MM.1S (cell line): ENCODE measurements around the gene TXLNG.

Experiments
- DNase-seq: peaks from one replicate; pipeline ENCODE4 v3.0.0-alpha.2; 2015
- H2AFZ ChIP-seq: fragments of 300-600 bp; sonication (generic); 2 replicates; pipeline ENCODE4 v1.6.0; 2016; ENCODE audit warnings: antibody characterized with exemption, low read length
- H3F3A ChIP-seq: fragments of 300-600 bp; sonication (generic); 2 replicates; pipeline ENCODE4 v1.6.1; 2016; ENCODE audit warnings: mild to moderate bottlenecking, antibody characterized with exemption, low read length, moderate library complexity, mixed read lengths; ENCODE audit not compliant: insufficient read depth
- H3K27ac ChIP-seq: fragments of 300-600 bp; sonication (generic); 2 replicates; pipeline ENCODE4 v1.5.1; 2016; ENCODE audit warnings: mild to moderate bottlenecking, low read length
- H3K27me3 ChIP-seq: fragments of 300-600 bp; sonication (generic); replicated peaks from 2 replicates; pipeline ENCODE4 v1.6.0; 2016; ENCODE audit warnings: low read length; ENCODE audit not compliant: insufficient read depth
- H3K36me3 ChIP-seq: fragments of 300-600 bp; sonication (generic); replicated peaks from 2 replicates; pipeline ENCODE4 v1.6.1; 2016; ENCODE audit warnings: mild to moderate bottlenecking, low read length, mixed read lengths; ENCODE audit not compliant: insufficient read depth
- H3K4me1 ChIP-seq: fragments of 300-600 bp; sonication (generic); 2 replicates; pipeline ENCODE4 v1.6.1; 2016; ENCODE audit warnings: low read length, mixed read lengths
- H3K4me2 ChIP-seq: fragments of 300-600 bp; sonication (generic); 2 replicates; pipeline ENCODE4 v1.6.0; 2016; ENCODE audit warnings: low read depth, low read length
- H3K4me3 ChIP-seq: fragments of 300-600 bp; sonication (generic); 2 replicates; pipeline ENCODE4 v1.5.1; 2016; ENCODE audit warnings: low read length, mixed read lengths
- H3K79me2 ChIP-seq: fragments of 300-600 bp; sonication (generic); 2 replicates; pipeline ENCODE4 v1.6.1; 2016; ENCODE audit warnings: mixed run types, low read length, mixed read lengths
- H3K9ac ChIP-seq: fragments of 300-600 bp; sonication (generic); 2 replicates; pipeline ENCODE4 v1.6.1; 2016; ENCODE audit warnings: low read length, mixed read lengths
- H3K9me2 ChIP-seq: fragments of 300-600 bp; sonication (generic); replicated peaks from 2 replicates; pipeline ENCODE4 v1.6.1; 2016; ENCODE audit warnings: mild to moderate bottlenecking, low read length, mixed read lengths; ENCODE audit not compliant: insufficient read depth
- H3K9me3 ChIP-seq: fragments of 300-600 bp; sonication (generic); replicated peaks from 2 replicates; pipeline ENCODE4 v1.6.1; 2016; ENCODE audit warnings: mild to moderate bottlenecking, low read length, mixed read lengths; ENCODE audit not compliant: insufficient read depth
- H4K20me1 ChIP-seq: fragments of 300-600 bp; sonication (generic); 2 replicates; pipeline ENCODE4 v1.6.1; 2016; ENCODE audit warnings: mild to moderate bottlenecking, low read length, moderate library complexity, mixed read lengths; ENCODE audit not compliant: insufficient read depth
- EZH2 ChIP-seq: fragments of 300-600 bp; sonication (generic); optimal IDR thresholded peaks from 2 replicates; pipeline ENCODE3; 2017; ENCODE audit warnings: low read depth, mild to moderate bottlenecking, antibody characterized with exemption, low read length, mixed read lengths
- EZH2phosphoT487 ChIP-seq: fragments of 300-600 bp; sonication (generic); IDR thresholded peaks from 2 replicates; pipeline ENCODE4 v1.6.1; 2018; ENCODE audit warnings: antibody characterized with exemption, low read length
- TF ChIP-seq, protein P1 (sequence below): fragments of 300-600 bp; sonication (generic); IDR thresholded peaks from 2 replicates; pipeline ENCODE4 v1.5.1; 2016; ENCODE audit warnings: antibody characterized with exemption, low read length, mixed read lengths

The TXLNG gene

DNA sequence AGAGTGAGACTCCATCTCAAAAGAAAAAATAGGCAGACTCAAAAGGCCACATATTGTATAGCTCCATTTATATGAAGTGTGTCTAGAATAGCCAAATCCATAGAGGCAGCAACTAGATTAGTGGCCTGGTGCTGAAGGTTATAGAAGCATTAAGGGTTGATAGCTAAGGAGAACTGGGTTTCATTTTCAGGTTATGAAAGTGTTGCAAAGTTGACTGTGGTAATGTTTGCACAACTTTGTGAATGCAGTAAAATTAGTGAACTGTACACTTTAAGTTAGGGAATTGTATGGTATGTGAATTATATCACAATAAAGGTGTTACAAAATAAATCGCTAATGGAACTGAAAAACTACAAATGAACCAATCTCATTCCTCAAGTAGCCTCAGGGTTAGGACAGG, 28.3 kb downstream of the TXLNG start:
- no peaks in the 10 kb centered on the region for H3K9me3 ChIP-seq
- no peak overlapping the region for H2AFZ ChIP-seq
- H3K79me2 ChIP-seq = peaks cover 59% of the 10 kb centered on the region
- H4K20me1 ChIP-seq = no peaks in the 10 kb centered on the region
- no peaks in the 10 kb centered on the region for H3K27me3 ChIP-seq
- TF ChIP-seq EZH2 (no peak), EZH2phosphoT487 (no peak)
- TF ChIP-seq, protein P1, sequence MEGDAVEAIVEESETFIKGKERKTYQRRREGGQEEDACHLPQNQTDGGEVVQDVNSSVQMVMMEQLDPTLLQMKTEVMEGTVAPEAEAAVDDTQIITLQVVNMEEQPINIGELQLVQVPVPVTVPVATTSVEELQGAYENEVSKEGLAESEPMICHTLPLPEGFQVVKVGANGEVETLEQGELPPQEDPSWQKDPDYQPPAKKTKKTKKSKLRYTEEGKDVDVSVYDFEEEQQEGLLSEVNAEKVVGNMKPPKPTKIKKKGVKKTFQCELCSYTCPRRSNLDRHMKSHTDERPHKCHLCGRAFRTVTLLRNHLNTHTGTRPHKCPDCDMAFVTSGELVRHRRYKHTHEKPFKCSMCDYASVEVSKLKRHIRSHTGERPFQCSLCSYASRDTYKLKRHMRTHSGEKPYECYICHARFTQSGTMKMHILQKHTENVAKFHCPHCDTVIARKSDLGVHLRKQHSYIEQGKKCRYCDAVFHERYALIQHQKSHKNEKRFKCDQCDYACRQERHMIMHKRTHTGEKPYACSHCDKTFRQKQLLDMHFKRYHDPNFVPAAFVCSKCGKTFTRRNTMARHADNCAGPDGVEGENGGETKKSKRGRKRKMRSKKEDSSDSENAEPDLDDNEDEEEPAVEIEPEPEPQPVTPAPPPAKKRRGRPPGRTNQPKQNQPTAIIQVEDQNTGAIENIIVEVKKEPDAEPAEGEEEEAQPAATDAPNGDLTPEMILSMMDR = no peak
- H3K27ac ChIP-seq = no peak overlapping the region
- DNase-seq = no peak
- H3K9me2 ChIP-seq = no peaks in the 10 kb centered on the region
- H3K9ac ChIP-seq = no peak overlapping the region
- no peak overlapping the region for H3K4me2 ChIP-seq
- no peaks in the 10 kb centered on the region for H3K4me1 ChIP-seq
- H3K4me3 ChIP-seq = no peak overlapping the region
- H3F3A ChIP-seq = no peaks in the 10 kb centered on the region
- no peaks in the 10 kb centered on the region for H3K36me3 ChIP-seq

DNA sequence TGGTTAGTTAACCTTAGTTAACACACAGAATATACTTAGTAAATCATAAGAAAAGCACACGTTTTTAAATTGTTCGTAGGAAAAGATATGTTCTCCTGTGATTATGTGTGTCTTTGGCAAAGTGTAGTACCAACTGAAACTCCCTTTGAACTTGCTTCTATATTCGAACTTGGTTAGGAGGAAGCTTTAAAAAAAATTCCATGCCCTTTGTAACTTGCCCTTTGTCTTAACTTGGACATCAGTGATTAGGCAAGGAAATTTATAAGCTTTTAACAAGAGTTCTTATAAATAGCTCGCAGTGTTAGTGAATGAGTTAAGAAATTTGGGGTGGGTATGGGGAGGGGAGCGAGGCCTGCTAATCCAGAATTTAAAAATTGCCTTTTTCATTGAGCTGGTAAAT, 33.4 kb downstream of the TXLNG start:
- H3K4me2 ChIP-seq = no peak overlapping the region
- H3K9me2 ChIP-seq = no peaks in the 10 kb centered on the region
- no peaks in the 10 kb centered on the region for H3F3A ChIP-seq
- no peaks in the 10 kb centered on the region for H3K4me1 ChIP-seq
- no peak overlapping the region for H3K4me3 ChIP-seq
- H3K36me3 ChIP-seq = no peaks in the 10 kb centered on the region; the same call in 1 of the 2 replicates
- H3K79me2 ChIP-seq = peaks cover 24% of the 10 kb centered on the region
- DNase-seq = no peak
- no peaks in the 10 kb centered on the region for H3K9me3 ChIP-seq
- TF ChIP-seq EZH2phosphoT487 (no peak), EZH2 (no peak)
- TF ChIP-seq, protein P1 = no peak
- H3K27ac ChIP-seq = no peak overlapping the region
- H3K27me3 ChIP-seq = no peaks in the 10 kb centered on the region
- H4K20me1 ChIP-seq = no peaks in the 10 kb centered on the region
- H3K9ac ChIP-seq = no peak overlapping the region
- no peak overlapping the region for H2AFZ ChIP-seq

DNA sequence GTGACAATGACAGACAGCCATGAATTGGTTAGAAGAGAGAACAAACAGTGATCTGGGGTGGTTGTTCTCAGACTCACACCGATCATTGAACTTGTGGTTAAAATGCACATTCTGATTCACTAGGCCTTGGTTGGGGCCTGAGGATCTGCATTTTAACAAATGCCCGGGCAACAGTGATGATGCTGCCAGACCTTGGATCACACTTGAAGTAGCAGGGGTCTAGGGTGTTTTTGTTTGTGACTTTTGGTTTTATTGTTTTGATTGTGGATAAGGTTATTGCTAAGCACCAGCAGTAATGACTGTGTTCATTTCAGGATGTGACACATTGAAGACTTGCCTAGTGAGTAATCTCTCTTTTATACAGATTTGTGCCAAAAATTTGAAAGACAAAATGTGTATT, 36.5 kb downstream of the TXLNG start:
- Histone ChIP-seq H3K9ac (no peak overlapping the region), H3K79me2 (0 out of 2 replicates have a peak, but pooled peaks cover 4% of the 10 kb centered on the region), H3K36me3 (no peaks in the 10 kb centered on the region; the same call in 1 of the 2 replicates), H3K4me2 (no peak overlapping the region), H3K27me3 (no peaks in the 10 kb centered on the region), H3K27ac (no peak overlapping the region), H3F3A (no peaks in the 10 kb centered on the region), H2AFZ (no peak overlapping the region), H4K20me1 (no peaks in the 10 kb centered on the region), H3K4me1 (no peaks in the 10 kb centered on the region), H3K4me3 (no peak overlapping the region), H3K9me2 (no peaks in the 10 kb centered on the region), H3K9me3 (no peaks in the 10 kb centered on the region)
- TF ChIP-seq EZH2phosphoT487 (no peak), EZH2 (no peak)
- TF ChIP-seq, protein P1 = no peak
- DNase-seq = no peak
